ENCODE results near the gene RBM4.

GRCh38 chr11:66653123-66653522, 14.6 kb downstream of the RBM4 start:
- TF ChIP-seq CTCF (IDR thresholded peaks at IDR 0.05): no peak
- no peak for TF ChIP-seq POLR2A (IDR thresholded peaks at IDR 0.05)

All from tibial nerve (tissue), 3 donors.